Measurements from ENCODE around the gene B9D2. TPM values are rescaled to one million over a fixed set of nuclear protein-coding genes. Genes with fewer than 3 reads are reported as not detected.
"Not testable (repeated sequence)": the region's sequence is repeated elsewhere in the genome, so short reads cannot be mapped to it uniquely, and the experiment has no call there.

B9D2 gene
- total RNA-seq, 2 experiments from 2014 or later: 6.4 to 8.1 TPM

DNA sequence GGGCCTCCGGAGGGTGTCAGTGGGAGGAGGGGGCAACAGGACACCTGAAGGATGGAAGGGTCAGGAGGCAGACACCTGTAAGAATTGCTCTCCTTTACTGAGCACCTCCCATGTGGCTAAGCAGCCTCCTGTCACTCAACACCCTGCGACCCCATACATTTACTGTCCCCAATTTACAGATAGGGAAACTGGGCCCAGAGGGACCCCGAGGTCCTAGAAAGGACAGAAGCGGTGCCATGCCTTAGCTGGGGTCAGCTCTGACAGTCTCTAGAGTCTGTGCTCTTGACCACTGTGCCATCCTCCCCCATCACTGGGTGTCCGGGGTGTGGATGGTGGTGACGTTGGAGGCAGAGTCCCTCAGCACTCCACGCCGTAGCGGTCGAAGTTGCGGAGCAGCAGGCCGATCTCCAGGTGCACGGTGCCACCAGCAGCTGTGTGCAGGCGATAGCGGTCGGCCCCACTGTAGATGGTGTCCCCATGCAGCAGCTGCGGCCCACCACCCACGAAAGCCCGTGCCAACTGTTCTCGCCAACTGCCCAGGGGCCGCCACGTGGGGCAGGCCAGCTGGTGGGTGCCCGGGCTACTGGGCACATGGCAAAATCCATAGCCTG lies 9.5 kb downstream of the B9D2 start:
- Mint-ChIP-seq H3K4me1 (peaks cover 55% of the 10 kb centered on the region), H3K9me3 (no peaks in the 10 kb centered on the region), H3K27me3 (no peaks in the 10 kb centered on the region), H3K27ac (peak overlapping the region; percentile 95), H3K4me3 (peak overlapping the region; percentile 91), H3K36me3 (peaks cover 33% of the 10 kb centered on the region)
- DNase-seq: no peak

DNA sequence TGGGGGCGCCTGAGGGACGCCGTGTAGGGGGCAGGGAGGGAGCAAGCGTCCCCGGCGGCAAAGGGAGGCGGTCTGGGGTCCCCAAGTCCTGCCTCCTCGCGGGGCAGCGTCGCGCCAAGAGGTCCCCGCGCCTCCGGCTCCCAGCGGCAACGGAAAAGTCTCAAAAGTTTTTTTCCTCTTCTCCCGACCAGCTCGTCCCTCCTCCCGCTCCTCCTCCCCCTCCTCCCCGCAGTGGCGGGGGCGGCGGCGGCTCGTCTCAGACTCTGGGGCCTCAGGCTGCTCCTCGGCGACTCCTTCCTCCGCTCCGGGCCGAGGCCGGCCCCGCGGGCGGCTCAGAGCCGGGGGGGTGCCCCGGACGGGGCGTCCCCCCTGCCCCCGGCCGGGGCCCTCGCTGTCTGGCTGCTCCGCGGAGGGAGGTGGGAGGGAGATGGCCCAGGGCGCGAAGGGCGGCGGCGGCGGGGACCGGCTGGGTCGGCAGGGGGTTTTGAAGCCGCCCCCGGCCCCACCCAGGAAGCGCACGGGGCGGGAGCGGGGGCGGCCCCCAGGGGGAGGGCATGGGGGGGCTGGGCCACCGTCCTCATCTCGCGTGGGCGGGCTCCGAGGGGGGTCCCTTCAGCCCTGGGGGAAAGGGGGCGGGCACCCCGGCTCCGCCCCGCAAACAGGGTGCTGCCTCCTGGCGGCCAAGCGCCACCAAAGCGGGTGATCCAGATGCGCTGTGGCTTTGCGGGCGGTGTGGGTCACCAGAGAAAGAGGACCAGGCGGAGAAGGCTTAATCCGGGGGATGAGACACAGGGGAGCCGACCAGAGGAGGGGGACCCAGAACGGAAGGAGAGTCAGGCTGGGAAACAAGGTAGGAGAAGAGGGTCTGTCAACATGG lies 10.2 kb downstream of the B9D2 start, which contains the start of gene TGFB1:
TGFB1 (minus strand) TSS at position 457 of the 877 bp plus-strand sequence. CDS start 878 bp downstream, outside the sequence.
- peak within 1 kb of the TSS; percentile 99 for H3K27ac Mint-ChIP-seq
- H3K27me3 Mint-ChIP-seq: no peaks in the 10 kb centered on the region
- H3K4me1 Mint-ChIP-seq: peaks cover 58% of the 10 kb centered on the region
- H3K9me3 Mint-ChIP-seq: peaks cover 2% of the 10 kb centered on the region
- DNase-seq: peak; percentile 92
- H3K36me3 Mint-ChIP-seq: peaks cover 37% of the 10 kb centered on the region
- peak within 1 kb of the TSS; percentile 91 for H3K4me3 Mint-ChIP-seq

DNA sequence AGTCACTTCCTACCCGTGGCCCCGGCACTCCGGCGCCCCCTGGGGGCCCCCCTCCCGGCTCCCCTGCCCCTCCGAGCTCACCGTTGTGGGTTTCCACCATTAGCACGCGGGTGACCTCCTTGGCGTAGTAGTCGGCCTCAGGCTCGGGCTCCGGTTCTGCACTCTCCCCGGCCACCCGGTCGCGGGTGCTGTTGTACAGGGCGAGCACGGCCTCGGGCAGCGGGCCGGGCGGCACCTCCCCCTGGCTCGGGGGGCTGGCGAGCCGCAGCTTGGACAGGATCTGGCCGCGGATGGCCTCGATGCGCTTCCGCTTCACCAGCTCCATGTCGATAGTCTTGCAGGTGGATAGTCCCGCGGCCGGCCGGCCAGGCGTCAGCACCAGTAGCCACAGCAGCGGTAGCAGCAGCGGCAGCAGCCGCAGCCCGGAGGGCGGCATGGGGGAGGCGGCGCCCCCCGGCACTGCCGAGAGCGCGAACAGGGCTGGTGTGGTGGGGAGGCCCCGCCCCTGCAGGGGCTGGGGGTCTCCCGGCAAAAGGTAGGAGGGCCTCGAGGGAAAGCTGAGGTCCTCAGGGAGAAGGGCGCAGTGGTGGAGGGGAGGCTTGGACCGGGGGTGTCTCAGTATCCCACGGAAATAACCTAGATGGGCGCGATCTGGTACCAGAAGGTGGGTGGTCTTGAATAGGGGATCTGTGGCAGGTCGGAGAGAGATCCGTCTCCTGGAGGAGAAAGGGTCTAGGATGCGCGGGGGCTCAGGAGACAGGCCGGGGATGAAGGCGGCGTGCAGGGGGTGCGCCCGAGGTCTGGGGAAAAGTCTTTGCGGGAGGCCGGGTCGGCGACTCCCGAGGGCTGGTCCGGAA lies 11.1 kb downstream of the B9D2 start:
- Mint-ChIP-seq H3K27ac (peak overlapping the region; percentile 99), H3K4me1 (peaks cover 53% of the 10 kb centered on the region), H3K36me3 (peaks cover 40% of the 10 kb centered on the region), H3K4me3 (peak overlapping the region; percentile 91), H3K27me3 (no peaks in the 10 kb centered on the region), H3K9me3 (peaks cover 6% of the 10 kb centered on the region)
- DNase-seq: peak; percentile 85

DNA sequence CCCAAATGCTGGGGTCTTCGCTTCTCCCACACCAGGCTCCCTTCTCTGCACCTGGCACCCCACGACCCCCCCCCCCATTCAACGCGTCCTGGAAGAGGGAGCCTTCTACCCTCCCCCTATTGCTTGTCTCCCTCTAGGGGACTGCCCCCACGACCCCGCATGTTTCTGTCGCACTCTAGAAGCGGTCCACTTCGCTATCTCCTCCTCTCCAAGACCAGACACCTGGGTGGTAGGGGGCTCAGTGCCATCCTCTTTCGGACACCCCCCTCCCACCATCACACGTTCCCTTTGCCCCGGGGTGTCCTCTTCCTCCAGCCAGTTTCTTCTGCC lies 11.7 kb downstream of the B9D2 start:
- Mint-ChIP-seq H3K4me3 (peak overlapping the region; percentile 91), H3K36me3 (peaks cover 41% of the 10 kb centered on the region), H3K27me3 (no peaks in the 10 kb centered on the region), H3K9me3 (peaks cover 6% of the 10 kb centered on the region), H3K4me1 (peaks cover 48% of the 10 kb centered on the region), H3K27ac (peak overlapping the region; percentile 99)
- no peak for DNase-seq

DNA sequence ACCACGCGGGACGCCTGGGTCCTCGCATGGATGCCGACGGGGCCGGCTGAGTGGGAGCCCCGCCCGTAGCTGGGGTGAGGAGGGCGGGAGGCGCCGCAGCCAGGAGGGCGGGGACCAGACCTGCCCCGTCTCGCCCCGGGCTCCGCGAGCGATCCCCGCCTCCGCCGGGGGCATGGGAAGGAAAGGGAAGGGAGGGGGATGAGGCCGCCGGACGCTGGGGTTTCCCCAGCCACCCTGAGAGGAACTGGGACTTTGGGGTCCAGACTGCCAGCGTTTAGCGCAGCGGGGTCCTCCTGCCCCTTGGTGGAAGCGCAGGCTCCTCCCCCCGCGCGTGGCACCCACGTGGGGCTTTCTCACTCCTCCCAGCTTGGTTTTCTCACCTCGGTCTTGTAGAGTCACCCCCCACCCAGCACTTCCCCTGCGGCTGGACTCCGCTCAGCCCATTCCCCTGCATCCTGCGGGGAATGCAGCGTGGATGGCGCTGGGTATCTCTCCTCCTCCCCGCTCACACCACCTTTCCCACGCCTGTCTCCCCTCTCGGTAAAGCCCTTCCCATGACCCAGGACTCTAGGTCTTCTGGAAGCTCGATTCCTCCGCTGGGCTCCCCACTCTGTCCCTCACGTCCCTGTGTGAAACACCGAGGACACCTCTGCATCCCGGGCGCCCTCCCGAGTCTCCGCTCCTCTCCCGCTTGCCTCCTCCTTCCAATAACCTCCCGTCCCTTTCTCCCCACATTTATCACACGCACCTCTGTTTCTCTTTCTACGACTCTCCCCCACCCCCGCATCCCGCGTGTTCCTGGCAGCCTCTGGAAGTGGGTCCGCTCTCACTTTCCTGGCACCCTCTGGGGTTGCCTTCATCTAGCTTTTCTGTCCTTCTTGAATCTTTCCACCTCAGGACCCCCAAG lies 12.4 kb downstream of the B9D2 start:
- Mint-ChIP-seq H3K4me1 (peaks cover 42% of the 10 kb centered on the region), H3K9me3 (peaks cover 6% of the 10 kb centered on the region), H3K27ac (peak overlapping the region; percentile 99), H3K27me3 (no peaks in the 10 kb centered on the region), H3K36me3 (peaks cover 38% of the 10 kb centered on the region), H3K4me3 (peak overlapping the region; percentile 91)
- DNase-seq: peak; percentile 87

DNA sequence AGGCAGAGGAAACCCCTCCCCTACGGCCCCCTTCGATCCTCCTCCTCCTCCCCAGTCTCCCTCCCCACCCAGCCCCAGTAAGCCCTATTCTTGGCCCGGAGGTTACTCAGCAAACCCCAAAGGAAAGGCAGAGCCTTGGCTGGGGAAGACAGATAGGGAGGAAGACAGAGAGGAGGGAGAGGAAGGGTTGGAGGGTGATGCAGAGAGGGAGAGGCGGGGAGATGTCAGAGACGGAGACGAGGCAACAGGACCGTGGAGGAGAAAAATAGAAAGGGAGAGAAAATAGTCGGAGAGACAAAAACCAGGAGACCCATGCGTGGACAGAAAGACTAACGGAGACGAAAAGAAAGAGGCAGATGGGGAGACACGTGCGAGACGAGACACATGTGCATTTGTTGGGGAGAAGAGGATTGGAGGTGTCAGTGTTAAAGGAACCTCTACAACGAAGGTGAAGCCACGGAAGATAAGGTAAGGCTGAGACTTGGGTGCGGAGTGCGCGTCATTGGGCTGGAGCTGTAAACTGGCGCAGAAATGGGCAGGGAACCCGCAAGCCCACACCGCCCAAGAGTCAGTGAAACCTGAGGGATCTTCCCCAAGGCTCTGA lies 13.1 kb downstream of the B9D2 start:
- Mint-ChIP-seq H3K4me1 (peaks cover 37% of the 10 kb centered on the region), H3K9me3 (peaks cover 6% of the 10 kb centered on the region), H3K27ac (peak overlapping the region; percentile 99), H3K4me3 (peak overlapping the region; percentile 91), H3K36me3 (peaks cover 40% of the 10 kb centered on the region), H3K27me3 (no peaks in the 10 kb centered on the region)
- DNase-seq: no peak

DNA sequence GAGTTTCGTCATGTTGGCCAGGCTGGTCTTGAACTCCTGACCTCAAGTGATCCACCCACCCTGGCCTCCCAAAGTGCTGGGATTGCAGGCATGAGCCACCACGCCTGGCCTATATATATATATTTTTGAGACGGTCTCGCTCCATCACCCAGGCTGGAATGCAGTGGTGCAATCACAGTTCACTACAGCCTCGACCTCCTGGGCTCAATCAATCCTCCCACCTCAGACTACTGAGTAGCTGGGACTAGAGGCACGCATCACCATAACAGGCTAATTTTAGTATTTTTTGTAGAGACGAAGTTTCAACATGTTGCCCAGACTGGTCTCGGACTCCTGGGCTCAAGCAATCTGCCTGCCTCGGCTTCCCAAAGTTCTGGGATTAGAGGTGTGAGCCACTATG lies 17.0 kb downstream of the B9D2 start:
- H3K4me3 Mint-ChIP-seq, H3K9me3 Mint-ChIP-seq, DNase-seq, H3K27me3 Mint-ChIP-seq, H3K27ac Mint-ChIP-seq: not testable (repeated sequence)
- H3K36me3 Mint-ChIP-seq: peaks cover 50% of the 10 kb centered on the region
- peaks cover 46% of the 10 kb centered on the region for H3K4me1 Mint-ChIP-seq

DNA sequence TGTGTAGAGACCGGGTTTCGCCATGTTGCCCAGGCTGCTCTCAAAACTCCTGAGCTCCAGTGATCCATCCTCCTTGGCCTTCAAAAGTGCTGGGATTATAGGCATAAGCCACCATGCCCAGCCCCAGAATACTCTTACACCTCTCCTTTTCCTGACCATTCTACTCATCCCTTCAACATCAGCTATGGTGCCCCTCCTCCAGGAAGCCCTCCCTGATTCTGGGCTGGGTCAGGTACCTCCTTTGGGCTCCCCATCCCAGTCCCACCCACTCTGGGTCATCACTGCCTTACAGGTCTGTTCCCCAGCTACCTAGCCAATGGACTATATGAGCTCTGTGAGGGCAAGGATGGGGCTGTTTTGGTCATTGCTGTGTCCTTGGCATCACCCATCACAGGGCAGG lies 19.8 kb downstream of the B9D2 start:
- Mint-ChIP-seq H3K4me3 (no peak overlapping the region), H3K27ac (no peak overlapping the region), H3K36me3 (peaks cover 40% of the 10 kb centered on the region), H3K27me3 (no peaks in the 10 kb centered on the region), H3K9me3 (peaks cover 6% of the 10 kb centered on the region), H3K4me1 (peaks cover 37% of the 10 kb centered on the region)
- no peak for DNase-seq

DNA sequence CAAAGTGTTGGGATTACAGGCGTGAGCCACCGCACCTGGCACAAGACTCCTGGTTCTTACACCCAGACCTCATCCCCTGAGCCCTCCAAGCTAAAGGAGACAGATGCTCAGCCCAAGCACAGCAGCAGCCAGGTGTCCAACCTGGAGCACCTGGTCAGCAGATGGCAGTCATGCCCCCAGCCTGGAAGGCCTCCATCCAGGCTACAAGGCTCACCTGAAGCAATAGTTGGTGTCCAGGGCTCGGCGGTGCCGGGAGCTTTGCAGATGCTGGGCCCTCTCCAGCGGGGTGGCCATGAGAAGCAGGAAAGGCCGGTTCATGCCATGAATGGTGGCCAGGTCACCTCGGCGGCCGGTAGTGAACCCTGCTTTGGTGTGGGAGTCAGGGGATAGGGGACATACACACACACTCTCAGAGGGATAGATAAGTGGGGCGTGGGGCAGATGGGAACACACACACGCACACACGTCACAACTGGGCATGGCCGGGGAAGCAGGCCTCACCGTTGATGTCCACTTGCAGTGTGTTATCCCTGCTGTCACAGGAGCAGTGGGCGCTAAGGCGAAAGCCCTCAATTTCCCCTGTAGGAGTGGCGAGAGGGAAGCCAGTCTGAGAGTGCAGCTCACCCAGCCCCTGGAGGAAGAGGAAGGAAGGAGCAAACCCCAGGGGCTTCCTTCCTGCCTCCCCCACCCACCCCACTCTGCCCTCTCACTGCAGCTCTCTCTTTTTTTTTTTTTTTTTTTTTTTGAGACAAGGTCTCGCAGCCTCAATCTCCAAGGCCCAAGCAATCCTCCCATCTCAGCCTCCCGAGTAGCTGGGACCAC lies 22.1 kb downstream of the B9D2 start:
- Mint-ChIP-seq H3K27me3 (no peaks in the 10 kb centered on the region), H3K4me3 (no peak overlapping the region), H3K4me1 (peaks cover 33% of the 10 kb centered on the region), H3K27ac (peak overlapping the region; percentile 31), H3K36me3 (peaks cover 34% of the 10 kb centered on the region), H3K9me3 (no peaks in the 10 kb centered on the region)
- no peak for DNase-seq

DNA sequence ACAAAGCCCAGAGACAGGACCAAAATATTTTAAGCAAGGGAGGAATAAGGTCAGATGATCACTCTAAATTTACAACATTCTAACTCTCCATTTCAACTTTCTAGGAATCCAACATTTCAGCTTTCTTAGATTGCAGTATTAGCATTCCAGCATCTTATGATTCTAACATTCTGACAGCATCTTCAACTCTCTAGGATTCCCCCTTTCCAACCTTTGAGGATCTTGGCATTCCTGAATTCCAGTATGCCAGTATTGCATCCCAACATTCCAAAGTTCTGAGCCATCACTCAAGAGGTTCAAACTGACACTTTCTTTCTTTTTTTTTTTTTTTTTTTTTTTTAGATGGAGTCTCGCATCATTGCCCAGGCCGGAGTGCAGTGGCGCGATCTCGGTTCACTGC lies 24.0 kb downstream of the B9D2 start:
- Mint-ChIP-seq H3K36me3 (peaks cover 35% of the 10 kb centered on the region), H3K4me3 (no peak overlapping the region), H3K4me1 (peaks cover 35% of the 10 kb centered on the region), H3K27ac (no peak overlapping the region), H3K27me3 (no peaks in the 10 kb centered on the region), H3K9me3 (no peaks in the 10 kb centered on the region)
- no peak for DNase-seq

DNA sequence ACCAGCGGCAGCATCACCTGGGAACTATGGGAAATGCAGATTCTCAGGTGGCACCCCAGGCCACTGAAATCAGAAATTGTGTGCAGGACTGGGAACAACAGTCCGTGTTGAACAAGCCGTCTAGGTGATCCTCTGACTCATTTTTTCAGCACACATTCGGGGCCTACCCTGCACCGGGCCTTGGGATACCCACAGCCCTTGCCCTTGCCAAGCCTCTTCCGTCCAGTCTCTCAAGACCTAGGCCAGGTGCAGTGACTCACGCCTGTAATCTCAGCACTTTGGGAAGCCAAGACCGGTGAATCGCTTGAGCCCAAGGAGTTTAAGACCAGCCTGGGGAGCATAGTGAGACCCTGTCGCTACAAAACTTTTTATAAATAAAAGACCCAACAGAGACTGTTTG lies 28.5 kb downstream of the B9D2 start:
- DNase-seq: no peak
- no peaks in the 10 kb centered on the region for H3K27me3 Mint-ChIP-seq
- no peaks in the 10 kb centered on the region for H3K9me3 Mint-ChIP-seq
- H3K27ac Mint-ChIP-seq: peak overlapping the region; percentile 38
- peaks cover 23% of the 10 kb centered on the region for H3K4me1 Mint-ChIP-seq
- H3K36me3 Mint-ChIP-seq: peaks cover 21% of the 10 kb centered on the region
- no peak overlapping the region for H3K4me3 Mint-ChIP-seq

DNA sequence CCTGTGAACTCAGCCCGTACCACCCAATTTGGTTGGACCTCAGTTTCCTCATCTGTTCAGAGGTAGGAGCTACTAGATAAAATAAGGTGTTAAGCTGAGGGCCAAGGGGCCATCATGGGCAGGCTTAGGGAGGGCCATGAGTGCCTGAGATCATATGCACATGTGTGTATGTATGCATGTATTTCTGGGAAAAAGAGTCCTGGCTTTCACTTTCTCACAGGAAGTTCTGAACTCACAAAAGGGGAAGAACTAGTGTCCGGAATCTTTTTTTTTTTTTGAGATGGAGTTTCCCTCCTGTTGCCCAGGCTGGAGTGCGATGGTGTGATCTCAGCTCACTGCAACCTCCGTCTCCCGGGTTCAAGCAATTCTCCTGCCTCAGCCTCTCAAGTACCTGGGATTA lies 29.2 kb downstream of the B9D2 start:
- no peaks in the 10 kb centered on the region for H3K27me3 Mint-ChIP-seq
- DNase-seq: no peak
- no peak overlapping the region for H3K4me3 Mint-ChIP-seq
- peaks cover 24% of the 10 kb centered on the region for H3K4me1 Mint-ChIP-seq
- peaks cover 21% of the 10 kb centered on the region for H3K36me3 Mint-ChIP-seq
- H3K9me3 Mint-ChIP-seq: no peaks in the 10 kb centered on the region
- H3K27ac Mint-ChIP-seq: peak overlapping the region; percentile 63

DNA sequence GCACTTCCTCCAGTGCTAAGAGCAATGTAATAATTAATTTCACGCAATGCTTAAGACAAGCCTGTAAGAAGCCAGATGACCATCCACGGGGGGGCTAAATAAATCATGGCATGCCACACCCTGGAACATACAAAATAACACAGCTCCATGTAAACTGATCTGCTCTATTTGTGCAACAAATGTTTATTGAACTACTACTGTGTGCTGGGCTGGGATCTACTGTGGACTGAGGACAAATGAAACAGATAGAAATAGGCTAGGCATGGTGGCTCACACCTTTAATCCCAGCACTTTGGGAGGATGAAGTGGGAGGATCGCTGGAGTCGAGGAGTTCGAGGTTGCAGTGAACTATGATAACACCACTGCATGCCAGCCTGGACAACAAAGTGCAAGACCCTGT lies 31.5 kb downstream of the B9D2 start:
- Mint-ChIP-seq H3K27me3 (no peaks in the 10 kb centered on the region), H3K27ac (no peak overlapping the region), H3K9me3 (no peaks in the 10 kb centered on the region), H3K36me3 (peaks cover 27% of the 10 kb centered on the region), H3K4me3 (no peak overlapping the region), H3K4me1 (peaks cover 36% of the 10 kb centered on the region)
- DNase-seq: no peak
